Fibroblast of peridontal ligament (primary cell): ENCODE measurements around the gene ABAT.

Source experiments
- DNase-seq: peaks from one replicate; pipeline ENCODE4 v3.0.0-alpha.2; 2010; ENCODE audit errors: extremely low read depth

Gene ABAT

DNA sequence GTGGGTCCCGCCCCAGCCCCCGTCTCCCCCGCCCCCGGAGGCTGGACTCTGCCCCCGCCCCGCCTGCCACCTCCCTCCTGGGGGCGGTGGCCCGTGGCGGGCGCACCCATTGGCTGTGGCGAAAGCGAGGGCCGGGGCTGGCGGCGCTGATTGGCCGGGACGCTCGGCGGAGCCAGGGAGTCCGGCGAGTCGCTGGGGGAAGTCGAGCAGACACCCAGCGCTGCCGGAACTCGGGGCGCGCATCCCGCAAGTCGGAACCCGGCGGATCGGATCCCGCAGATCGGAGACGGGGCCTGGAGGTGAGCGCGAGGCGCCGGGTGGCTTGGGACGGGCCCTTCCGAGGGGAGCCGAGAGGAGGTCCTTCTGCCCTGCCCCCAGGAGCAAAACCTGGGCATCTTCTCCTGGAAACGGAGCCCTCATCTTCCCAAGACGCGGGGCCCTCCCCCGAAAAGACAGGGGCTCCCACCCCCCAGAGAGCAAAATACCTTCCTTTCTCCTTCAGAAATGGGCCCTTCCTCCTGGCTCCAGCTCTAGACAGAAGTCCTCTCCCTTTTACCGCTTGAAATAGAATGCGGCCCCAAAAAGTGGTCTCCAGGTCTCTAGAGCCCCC is at the start of gene ABAT:
Gene ABAT (plus strand): TSS at position 205 of the 610 bp plus-strand sequence. CDS start 61,123 bp downstream, outside the sequence.
- peak; percentile 46 for DNase-seq

DNA sequence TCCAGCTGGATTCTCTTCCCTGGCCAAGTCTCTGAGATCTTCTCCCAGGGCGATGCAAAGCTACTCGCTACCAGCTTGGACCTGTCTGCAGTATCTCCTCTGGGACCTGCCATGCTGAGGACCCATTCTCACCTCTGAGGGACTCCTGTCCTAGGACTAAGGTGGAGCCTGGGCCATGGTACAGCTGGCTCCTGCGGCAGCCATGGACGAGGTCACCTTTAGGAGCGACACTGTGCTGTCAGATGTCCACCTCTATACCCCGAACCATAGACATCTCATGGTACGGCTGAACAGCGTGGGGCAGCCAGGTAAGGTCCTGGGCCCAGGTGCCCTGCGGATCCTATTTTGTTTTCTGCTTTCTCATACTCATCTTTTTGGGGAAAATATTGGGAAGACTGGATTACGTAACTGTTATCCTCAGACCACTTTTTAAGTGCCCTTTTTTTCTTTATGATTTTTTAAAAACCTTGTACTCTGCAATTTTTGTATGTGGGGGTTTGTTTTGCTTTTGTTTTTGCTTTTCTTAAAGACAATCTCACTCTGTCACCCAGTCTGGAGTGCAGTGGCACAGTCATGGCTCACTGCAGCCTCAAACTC is 48.8 kb upstream of the ABAT start:
- DNase-seq: no peak

DNA sequence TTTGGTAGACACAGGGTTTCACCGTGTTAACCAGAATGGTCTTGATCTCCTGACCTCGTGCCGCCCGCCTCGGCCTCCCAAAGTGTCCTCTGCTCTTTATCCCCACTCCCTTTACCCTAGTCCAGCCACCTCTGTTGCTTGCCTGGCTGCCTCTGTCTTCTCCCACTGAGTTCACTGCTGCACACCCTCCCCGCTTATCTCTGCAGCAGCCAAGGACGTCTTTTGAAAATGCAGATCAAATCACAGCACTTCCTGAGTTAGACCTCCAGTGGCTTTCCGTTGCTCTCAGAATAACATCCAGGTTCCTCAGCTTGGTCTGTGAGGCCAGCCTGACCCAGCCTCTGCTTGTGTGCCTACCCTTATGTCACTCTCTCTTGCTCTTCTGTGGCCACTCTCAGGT is 47.5 kb upstream of the ABAT start:
- no peak for DNase-seq

DNA sequence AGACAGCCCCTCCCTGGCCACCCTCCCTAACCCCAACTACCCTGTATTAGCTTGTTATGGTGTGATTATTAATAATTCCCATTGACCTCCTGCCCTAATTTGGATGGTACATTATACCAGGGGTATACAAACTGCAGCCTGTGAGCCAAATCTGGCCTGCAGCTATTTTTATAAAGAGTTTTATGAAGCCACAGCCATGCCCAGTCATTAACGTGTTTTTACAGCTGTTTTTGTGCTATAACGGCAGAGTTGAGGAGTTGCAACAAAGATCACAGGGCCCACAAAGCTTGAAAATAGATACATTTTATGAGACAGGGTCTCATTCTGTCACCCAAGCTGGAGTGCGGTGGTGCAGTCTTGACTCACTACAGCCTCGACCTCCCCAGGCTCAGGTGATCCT is 47.0 kb upstream of the ABAT start:
- DNase-seq: no peak

DNA sequence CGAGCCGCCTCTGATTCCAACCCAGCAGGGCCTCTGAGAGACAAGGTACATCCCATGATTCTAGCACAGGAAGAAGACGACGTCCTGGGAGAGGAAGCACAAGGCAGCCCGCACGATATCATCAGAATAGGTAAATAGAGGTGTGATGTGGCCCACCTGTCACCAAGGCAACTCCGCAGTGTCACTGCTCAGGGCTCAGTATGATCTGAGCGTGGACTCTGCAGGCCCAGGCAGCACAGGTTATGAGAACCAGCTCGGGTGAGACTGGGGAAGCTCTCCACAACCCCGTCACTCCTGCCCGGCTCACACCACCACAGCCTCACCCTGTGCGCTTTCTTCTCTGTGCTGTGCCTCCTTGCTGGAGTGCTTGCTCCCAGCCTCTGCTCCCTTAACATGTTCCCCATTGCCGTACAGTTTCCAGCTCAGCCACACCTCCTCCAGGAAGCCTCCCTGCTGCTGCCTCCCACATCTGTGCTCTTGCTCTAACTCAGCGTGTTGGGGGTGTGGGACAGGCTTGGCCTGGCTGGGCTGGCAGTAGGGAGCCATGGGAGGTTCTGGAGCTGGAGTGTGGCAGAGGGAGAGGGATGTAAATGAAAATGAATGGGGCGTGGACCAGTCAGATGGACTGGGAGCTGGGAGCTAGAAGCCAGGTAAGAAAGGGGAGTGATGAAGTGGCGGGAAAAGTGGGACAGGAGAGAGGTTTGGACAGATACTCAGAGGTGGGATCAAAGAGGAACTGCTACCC is 45.3 kb upstream of the ABAT start:
- DNase-seq: no peak

DNA sequence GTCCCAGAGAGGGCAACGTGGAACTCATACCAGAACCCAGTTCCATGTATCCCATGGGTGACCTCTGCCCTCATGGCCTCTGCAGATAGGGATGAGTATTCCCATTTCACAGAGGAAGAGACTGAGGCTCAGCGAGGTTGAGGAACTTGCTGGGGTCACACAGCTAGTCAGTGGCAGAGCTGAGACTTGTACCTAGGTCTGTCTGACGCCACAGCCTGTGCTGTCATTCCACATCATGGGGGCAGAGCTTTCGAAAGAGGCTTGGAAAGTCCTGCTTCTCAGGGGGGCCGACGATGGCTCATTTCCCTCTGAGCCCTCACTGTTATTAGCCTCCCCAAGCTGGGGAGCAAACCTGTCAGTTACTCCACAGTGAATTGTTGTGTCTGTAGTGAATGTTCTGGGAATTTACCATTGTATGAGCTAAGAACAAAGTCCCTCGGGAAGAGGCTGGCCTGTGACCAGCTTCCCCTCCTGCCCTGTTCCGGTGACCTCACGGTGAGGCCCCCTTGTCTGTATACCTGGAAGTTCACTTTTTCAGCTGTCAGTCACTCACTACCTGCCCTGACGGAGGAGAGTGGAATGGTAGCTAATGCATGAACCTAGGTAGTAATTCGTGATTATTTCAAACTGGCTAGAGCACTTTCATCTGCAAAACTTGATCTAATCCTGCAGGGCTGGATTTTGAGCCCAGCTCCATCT is 44.0 kb upstream of the ABAT start:
- DNase-seq: no peak

DNA sequence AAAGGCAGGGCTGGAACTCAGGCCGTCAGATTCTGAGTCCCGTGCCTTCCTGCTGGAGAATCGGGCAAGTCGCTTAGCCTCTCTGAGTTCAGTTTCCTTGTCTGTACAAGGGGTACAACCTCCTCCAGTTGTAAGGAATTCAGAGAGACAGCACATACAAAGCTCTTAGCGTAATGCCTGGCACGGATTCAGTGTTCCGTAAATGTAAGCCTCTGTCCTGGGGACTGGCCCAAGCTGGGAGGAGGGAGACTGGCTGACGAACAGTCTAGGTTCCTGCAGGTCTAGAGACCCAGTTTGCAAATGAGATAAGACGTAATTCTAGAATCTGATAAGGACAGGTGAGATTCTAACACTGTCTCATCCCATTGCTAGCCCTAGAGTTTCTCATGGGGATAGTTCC is 43.0 kb upstream of the ABAT start:
- no peak for DNase-seq

DNA sequence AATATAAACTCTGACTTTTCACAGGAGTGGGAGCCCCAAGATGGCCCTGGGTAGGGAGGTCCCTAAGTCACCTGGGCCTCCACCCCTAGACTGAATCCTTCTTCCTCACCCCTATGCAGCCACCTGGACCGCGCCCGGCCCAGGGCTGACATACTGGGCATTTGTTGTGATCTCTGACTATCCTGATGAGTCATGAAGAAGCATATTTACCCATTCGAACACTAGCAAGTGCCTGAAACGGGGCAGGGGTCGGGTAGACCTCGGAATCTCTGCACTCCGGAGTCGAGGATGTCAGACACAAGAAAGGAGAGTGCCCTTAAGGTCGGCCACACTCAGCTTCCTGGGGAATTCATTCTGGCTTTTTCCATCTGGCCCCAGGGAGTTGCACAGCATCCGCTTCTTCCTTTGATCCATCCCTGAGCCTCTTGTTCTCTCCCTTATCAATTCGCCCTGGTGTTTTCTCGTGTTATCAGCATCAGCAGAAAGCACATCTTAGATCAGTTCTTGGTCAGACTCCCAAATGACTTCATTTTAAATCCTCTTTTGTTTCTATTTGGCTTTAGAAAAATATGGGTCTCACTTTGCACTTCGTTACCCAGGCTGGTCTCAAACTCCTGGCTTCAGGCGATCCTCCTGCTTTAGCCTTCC is 42.5 kb upstream of the ABAT start:
- DNase-seq: no peak

DNA sequence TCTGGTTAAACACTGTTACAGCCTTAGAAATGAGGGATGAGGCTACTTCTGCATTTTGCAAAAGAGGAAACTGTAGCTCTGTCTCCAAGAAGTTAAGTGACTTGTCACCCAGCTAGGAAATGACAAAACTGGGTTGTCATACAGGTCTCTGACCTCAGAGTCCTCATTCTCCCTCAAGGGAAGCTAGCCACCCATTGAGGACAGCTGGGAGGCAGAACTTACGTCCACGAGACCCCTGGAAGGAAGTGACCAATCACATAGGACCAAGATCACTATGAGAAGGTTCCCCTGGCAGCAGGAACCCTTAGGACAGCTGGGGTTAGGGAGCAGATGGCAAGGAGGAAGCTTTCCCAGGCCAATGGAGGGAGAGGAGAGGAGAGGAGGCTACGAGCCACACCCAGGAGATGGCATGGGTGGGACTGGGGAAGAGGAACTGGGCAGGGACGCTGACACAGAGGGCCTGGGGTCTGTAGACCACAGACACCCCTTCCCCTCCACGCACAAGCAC is 41.7 kb upstream of the ABAT start:
- no peak for DNase-seq

DNA sequence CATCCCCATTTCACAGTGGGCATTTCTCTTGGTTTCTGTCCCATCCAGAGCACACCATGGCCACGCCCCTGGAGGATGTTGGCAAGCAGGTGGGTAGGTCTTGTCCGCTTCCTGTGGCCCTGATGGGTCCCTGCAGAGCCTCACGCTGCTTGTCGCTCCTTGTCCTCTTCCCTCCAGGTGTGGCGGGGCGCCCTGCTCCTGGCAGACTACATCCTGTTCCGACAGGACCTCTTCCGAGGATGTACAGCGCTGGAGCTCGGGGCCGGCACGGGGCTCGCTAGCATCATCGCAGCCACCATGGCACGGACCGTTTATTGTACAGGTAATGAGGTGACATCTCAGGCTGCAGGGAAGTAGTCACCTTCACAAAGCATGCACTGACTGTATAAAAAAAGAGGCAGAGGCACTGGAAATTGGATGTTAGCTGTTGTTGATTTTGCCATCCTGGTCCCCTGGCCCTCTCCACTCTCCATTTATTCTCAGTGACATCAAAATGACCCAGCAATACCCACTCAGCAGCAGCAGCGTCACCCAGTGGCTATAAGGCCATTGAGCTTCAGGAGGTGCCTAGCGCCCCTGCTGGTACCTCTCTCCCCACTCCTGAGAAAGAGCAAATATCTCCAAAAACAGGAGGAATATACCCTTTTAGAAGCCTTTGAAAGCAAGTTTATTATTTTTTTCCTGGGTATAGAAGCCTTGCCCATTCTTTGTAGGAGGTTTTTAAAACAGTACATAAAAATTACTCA is 39.3 kb upstream of the ABAT start:
- DNase-seq: peak; percentile 21

DNA sequence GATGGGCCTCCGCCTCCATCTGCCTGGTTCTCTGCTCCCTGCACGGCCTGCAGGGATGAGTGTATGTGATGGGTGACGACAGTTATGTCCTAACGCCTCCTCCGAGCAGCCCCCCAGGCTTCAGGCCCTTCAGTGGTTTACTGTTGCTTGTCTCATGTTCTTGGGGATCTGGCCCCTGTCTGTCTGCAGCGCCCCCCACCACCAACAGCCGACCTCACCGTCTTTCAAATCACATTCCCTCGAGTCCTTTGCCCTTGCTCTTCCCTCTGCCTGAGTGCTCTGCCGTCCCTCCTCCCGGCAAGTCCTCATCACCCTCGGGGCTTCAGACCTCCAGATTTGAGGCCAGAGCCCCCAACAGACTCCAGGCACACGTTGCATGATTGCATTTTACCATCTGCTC is 34.7 kb upstream of the ABAT start:
- DNase-seq: no peak

DNA sequence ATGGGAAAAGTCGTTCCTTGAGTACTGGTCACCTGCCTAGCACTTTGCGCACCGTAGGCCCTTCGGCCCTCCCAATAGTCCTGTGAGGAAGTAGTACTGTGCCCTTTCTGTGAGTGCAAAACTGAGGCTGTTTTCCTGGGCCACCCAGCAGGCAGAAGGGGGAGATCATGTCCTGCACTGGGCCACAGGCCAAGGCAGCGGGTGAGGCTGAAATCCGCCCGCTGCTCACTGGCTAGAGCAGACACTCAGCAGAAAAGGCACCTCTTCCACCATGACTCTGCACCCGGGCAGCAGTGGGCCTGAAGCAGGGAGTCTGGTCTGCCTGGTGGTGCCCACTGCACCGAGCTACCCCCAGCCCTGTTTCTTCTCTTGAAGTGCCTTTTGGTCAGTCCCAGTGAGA is 32.7 kb upstream of the ABAT start:
- no peak for DNase-seq

DNA sequence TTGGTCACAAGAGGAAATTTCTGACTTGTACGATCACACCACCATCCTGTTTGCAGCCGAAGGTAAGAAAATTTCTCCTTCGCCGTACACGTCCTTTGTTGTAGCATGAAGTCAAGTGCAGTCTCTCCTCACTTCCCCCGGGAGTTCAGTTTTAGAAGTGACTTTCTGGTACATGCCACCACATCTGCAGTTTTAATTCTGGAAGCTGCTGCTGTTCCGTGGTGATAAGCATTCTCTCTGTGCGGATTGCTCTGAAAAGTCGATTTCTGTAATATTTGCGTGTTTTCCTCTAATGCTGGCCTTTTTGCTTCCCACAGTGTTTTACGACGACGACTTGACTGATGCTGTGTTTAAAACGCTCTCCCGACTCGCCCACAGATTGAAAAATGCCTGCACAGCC is 32.3 kb upstream of the ABAT start:
- no peak for DNase-seq

DNA sequence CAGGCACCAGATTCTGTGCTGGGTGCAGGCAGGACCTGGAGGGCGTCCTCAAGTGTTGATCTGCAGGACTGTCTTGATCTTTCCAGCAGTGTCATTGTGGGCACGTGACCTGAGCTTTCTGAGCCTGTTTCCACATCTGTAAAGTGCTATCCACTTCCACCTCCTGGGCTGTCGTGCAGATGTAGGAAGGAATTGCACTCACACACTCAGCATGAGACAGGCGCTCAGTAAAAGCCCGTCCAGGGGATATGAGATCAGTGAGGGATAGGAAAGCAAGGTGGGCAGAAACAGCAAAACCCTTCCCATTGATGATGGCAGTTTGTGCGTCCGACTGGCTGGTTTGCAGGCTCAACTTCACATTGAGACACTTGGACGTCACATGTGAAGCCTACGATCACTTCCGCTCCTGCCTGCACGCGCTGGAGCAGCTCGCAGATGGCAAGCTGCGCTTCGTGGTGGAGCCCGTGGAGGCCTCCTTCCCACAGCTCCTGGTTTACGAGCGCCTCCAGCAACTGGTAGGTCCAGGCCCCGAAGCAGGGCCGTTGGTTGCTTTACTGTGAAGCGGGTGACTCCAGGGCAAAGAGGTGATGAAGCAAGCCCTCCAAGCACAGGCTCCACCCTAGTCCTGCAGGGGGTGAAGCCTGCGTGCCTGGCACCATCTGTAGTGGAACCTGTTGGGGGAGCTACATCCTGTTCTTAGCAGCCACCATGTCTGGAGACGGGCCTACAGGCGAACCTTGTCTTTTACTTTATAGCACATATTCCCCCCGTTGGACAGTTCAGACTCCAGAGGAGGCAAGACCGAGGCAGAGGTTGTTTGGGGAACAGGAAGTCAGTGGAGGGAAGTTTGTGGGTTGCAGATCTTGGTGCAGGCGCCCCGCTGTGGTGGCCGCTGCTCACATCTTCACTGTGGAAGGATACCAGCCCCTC is 29.9 kb upstream of the ABAT start:
- DNase-seq: no peak

DNA sequence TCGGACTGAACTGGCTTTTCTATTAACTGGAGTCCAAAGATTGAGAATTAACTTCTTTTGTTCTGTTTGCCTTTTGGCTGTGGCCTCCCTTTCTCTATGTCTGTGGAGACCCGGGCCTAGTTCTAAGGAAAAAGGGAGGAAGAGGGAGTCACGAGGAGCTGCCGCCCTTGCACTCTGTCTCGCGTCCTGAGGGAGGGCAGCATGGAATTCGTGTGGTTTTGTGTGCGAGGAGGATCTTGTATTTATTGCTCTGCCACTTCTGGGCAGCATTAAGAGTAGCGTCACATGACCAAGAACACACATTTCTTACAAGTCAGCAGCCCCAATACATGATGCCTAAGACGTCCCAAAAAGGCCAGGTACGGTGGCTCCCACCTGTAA is 29.3 kb upstream of the ABAT start:
- no peak for DNase-seq

DNA sequence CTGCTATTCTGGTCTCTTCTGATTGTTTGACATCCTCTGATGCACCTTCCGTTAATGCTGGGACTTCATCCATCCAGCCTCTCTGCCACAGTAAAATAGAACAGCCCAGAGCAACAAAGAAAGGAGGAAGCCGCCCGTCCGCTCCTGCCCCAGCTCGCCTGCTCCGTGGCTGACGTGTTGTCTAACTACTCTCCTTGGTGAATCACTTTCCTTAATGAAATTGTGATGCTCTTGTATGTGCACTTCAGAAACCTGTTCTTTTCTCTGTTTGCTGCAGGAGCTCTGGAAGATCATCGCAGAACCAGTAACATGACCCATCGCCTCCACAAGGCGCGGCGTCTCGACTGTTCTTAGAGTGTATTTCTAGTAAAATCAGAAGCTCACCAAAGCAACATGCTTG is 28.6 kb upstream of the ABAT start:
- DNase-seq: no peak

DNA sequence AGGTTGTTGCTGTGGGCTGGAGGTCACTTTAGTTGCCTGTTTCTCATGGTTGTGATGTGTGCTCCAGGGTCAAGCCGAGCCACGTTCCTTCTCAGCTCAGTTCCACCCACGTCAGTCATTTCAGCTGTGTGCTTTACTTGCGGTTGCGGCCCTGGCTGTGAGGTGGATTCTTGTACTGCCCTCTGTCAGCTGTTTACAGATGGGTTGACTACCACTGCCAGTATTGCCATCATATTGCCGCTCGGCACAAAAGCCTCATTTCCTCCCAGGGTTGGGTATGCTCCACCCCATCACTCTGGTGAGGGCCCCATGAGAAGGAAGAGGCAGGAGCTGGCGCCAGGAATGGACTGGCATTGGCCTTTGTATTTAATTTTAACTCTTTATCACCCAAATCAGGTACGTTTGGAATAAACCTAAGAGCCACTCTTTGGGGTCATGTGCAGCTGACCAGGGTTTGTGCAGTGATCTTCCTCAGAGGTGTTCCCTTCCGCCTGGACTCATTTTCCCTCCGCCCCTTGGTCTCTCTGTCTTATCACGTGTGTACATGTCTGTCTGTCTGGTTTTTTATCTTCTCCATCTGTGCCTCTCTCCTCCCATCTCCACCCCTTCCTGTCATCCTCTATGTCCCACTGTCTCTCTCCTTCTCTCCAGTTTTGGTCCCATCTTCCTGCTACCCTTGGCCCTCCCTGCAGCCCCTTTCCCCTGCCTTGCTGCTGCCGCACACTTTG is 27.9 kb upstream of the ABAT start:
- no peak for DNase-seq

DNA sequence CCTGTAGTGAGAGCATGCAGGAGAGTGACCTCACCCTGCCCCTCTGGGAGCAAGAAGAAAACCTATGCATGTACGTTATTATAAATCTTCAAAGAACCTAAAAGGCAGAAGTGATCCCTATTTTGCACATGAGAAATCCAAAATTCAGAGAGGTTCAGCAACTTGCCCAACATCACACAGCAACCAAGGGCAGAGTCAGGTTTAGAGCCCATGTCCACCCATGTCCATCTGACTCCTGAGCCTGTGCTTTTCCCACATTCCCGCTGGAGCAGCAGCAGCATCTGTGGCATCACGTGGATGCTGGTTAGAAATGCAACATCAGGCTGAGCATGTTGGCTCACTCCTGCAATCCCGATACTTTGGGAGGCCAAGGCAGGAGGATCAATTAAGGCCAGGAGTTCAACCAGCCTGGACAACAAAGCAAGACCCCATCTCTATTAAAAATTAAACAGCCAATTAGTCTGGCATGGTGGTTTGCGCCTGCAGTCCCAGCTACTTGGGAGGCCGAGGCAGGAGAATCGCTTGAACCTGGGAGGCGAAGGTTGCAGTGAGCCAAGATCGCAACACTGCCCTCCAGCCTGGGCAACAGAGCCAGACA is 26.6 kb upstream of the ABAT start:
- DNase-seq: no peak

DNA sequence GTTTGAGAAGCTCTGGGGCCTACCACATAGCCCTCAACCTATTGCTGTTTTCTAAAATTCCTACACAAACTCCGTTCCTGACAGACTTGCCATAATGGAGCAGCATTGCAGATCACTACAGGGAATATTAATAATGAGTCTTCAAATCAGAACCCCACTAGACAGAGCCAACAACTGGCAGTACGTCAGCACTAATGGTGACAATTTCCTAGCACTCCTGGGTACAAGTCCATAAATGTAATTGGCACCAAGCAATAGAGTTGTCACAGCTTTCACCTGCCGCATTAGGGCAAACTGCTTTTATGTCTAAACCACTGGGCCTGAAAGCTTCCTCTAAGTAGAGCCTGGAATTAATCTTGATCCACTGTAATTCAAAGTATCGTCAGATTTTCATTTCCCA is 25.5 kb upstream of the ABAT start:
- no peak for DNase-seq
